ENCODE measurements around the gene ZSCAN30. TPM values are rescaled to one million over a fixed set of nuclear protein-coding genes. Genes with fewer than 3 reads are reported as not detected.
A peak's percentile ranks its signal among the peaks of the same experiment; 100 is the strongest.

ZSCAN30 gene
- 10.0 and 16.5 TPM in 2 replicates for total RNA-seq

DNA sequence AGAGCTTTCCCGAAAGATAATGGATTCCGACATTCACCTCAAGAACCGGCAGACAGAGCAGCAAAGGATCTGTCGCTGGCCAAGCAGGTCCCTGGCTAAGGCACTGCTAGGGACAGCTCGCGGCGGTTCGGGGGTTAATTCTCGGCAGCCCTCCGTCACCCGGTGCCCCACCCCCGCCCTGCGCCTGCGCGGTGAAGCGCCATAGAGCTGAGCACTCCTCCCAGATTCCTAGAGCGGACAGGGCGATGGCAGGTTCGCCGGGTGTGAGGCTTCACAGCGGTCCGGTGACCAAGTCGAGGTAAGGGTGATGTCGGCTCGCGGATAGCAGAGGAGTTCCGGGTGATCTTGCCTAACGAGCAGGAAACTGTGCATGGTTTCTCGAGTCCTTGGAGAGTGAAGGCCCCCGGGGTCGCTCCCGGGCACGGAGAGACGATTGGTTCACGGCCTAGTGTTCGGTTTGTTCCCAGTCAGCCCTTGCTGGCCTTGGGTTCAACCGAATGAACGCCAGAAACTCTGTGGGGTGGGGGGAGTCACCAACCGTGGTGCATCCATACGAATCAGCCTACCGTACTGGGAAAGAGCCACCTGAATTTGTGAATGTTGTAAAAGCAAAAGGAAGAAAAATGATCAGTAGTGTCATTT is at the start of gene ZSCAN30:
Gene ZSCAN30, minus strand, starts transcription at position 136 of the 642 bp plus-strand sequence. CDS start 25,877 bp downstream, outside the sequence.
- DNase-seq (ENCODE audit: low read depth) (peak; percentile 83), FAIRE-seq (peak; percentile 96)
- peaks cover 2% of the 10 kb centered on the region for H3K36me3 ChIP-seq (ENCODE audit: control insufficient read depth, insufficient read depth, low read length)
- no peaks in the 10 kb centered on the region for H3K27me3 ChIP-seq (ENCODE audit: control insufficient read depth, insufficient read depth, low read length)
- no peak for TF ChIP-seq CTCF (IDR thresholded peaks at IDR 0.05; ENCODE audit: insufficient read depth, low read length, severe bottlenecking)
- peak within 1 kb of the TSS; percentile 67 for H3K4me3 ChIP-seq (ENCODE audit: low read depth, low read length)

- TF ChIP-seq CTCF (IDR thresholded peaks at IDR 0.05; ENCODE audit: insufficient read depth, low read length, severe bottlenecking): no peak
- FAIRE-seq (no peak), DNase-seq (ENCODE audit: low read depth) (no peak)
Observed at GRCh38 chr18:35337286-35337685, 47.3 kb upstream of the ZSCAN30 start.

DNA sequence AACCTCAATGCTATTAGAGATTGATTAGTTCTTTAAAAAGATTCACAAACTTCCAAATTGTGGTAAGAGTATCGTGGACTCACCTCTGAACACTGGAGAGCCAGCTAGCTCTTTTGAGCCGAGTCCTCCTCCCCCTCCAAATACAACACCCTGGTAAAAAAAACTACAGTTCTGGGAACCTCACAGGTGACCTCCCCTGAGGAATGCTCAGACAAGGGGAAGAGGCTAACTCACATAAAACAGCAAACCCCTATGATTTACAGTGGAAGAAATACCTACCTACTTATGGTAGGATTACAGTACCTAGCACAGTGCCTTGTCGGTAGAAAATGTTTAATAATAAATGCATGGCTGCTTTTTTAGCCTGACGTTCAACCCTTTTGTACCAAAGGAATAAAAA is 45.8 kb upstream of the ZSCAN30 start:
- FAIRE-seq: no peak

More at GRCh38 chr18:35337286-35337685, 47.3 kb upstream of the ZSCAN30 start:
- H3K4me3 ChIP-seq (ENCODE audit: low read depth, low read length): no peak overlapping the region
- H3K27me3 ChIP-seq (ENCODE audit: control insufficient read depth, insufficient read depth, low read length): no peaks in the 10 kb centered on the region
- peaks cover 23% of the 10 kb centered on the region for H3K36me3 ChIP-seq (ENCODE audit: control insufficient read depth, insufficient read depth, low read length)

DNA sequence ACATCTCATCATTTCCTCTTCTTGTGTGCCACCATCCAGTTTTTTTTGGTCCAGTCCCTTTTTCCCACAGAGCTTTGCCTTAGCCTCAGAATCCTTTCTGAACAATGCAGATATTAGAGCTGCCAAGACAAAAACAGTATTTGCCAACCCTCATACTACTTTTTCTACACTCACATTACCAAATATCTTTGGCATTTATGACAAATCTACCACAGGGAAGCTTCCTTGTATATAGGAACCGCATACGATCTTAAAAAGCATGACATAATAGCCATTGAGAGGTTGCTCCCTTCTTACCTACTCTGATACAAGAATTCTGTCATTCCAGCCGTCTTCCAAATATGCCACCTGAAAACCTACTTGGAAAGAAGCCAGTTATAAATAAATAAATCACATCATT is 44.8 kb upstream of the ZSCAN30 start:
- H3K27me3 ChIP-seq (ENCODE audit: control insufficient read depth, insufficient read depth, low read length): no peaks in the 10 kb centered on the region
- H3K4me3 ChIP-seq (ENCODE audit: low read depth, low read length): no peak overlapping the region
- DNase-seq (ENCODE audit: low read depth) (peak; percentile 69), FAIRE-seq (no peak)
- TF ChIP-seq CTCF (IDR thresholded peaks at IDR 0.05; ENCODE audit: insufficient read depth, low read length, severe bottlenecking): no peak
- peaks cover 16% of the 10 kb centered on the region for H3K36me3 ChIP-seq (ENCODE audit: control insufficient read depth, insufficient read depth, low read length)

More for the DNA sequence above, 45.8 kb upstream of the ZSCAN30 start:
- Histone ChIP-seq H3K4me3 (ENCODE audit: low read depth, low read length) (no peak overlapping the region), H3K36me3 (ENCODE audit: control insufficient read depth, insufficient read depth, low read length) (peaks cover 21% of the 10 kb centered on the region), H3K27me3 (ENCODE audit: control insufficient read depth, insufficient read depth, low read length) (no peaks in the 10 kb centered on the region)
- no peak for DNase-seq (ENCODE audit: low read depth)
- TF ChIP-seq CTCF (IDR thresholded peaks at IDR 0.05; ENCODE audit: insufficient read depth, low read length, severe bottlenecking): no peak

- H3K27me3 ChIP-seq (ENCODE audit: control insufficient read depth, insufficient read depth, low read length): no peaks in the 10 kb centered on the region
- H3K4me3 ChIP-seq (ENCODE audit: low read depth, low read length): no peak overlapping the region
- TF ChIP-seq CTCF (IDR thresholded peaks at IDR 0.05; ENCODE audit: insufficient read depth, low read length, severe bottlenecking): no peak
- FAIRE-seq: no peak
- peaks cover 12% of the 10 kb centered on the region for H3K36me3 ChIP-seq (ENCODE audit: control insufficient read depth, insufficient read depth, low read length)
- DNase-seq (ENCODE audit: low read depth): no peak
Observed at GRCh38 chr18:35334212-35334611, 44.2 kb upstream of the ZSCAN30 start.
